MCF 10A (cell line): Measurements from ENCODE around the gene MYO16. TPM values are rescaled to one million over a fixed set of nuclear protein-coding genes. Genes with fewer than 3 reads are reported as not detected.
A peak's percentile ranks its signal among the peaks of the same experiment; 100 is the strongest.

ENCODE experiments used
- BruUV-seq: library from RNA; stranded (reverse); fragments of 400-500 nt; replicated peaks from 2 replicates; lab custom pipeline; 2021; lab: Mats Ljungman, UMichigan
- CTCF ChIA-PET: fragments of 300-600 bp; sonication (Branson Sonifier 250); formaldehyde crosslinking; extraction: SDS; loops from one replicate; lab custom pipeline; 2021; ENCODE audit warnings: antibody characterized with exemption, inconsistent platforms; lab: Yijun Ruan, JAX
- POLR2A ChIA-PET: fragments of 300-600, 350-650 bp; sonication (Branson Sonifier 250); formaldehyde crosslinking; extraction: SDS; loops from one replicate; lab custom pipeline; 2020; ENCODE audit warnings: antibody characterized with exemption, inconsistent platforms; lab: Yijun Ruan, JAX
- DNase-seq: peaks from one replicate; pipeline ENCODE4 v3.0.0-alpha.2; 2018; ENCODE audit not compliant: unreplicated experiment
- H3K27ac Mint-ChIP-seq: one replicate; pipeline ENCODE4 v1.8.0; 2022; ENCODE audit warnings: mild to moderate bottlenecking, low read depth, mixed read lengths; ENCODE audit not compliant: unreplicated experiment
- H3K27me3 Mint-ChIP-seq: one replicate; pipeline ENCODE4 v1.8.0; 2022; ENCODE audit warnings: mixed read lengths; ENCODE audit not compliant: insufficient read depth, unreplicated experiment
- H3K36me3 Mint-ChIP-seq: one replicate; pipeline ENCODE4 v1.8.0; 2022; ENCODE audit warnings: mild to moderate bottlenecking, moderate library complexity, mixed read lengths; ENCODE audit not compliant: insufficient read depth, unreplicated experiment
- H3K4me1 Mint-ChIP-seq: one replicate; pipeline ENCODE4 v1.8.0; 2022; ENCODE audit warnings: mixed read lengths; ENCODE audit not compliant: insufficient read depth, unreplicated experiment
- H3K4me3 Mint-ChIP-seq: one replicate; pipeline ENCODE4 v1.8.0; 2022; ENCODE audit warnings: mild to moderate bottlenecking, moderate library complexity, mixed read lengths; ENCODE audit not compliant: unreplicated experiment
- H3K9me3 Mint-ChIP-seq: one replicate; pipeline ENCODE4 v1.8.0; 2022; ENCODE audit warnings: mixed read lengths; ENCODE audit not compliant: unreplicated experiment
- CTCF ChIP-seq: fragments of 200-600 bp; IDR thresholded peaks from one replicate; pipeline ENCODE4 v1.8.0; 2022; ENCODE audit warnings: antibody characterized with exemption, mild to moderate bottlenecking; ENCODE audit not compliant: unreplicated experiment
- intact Hi-C: fragments of 100-400 bp; cut with micrococcal nuclease; formaldehyde crosslinking; loops from 2 replicates; pipeline ENCODE4 v1.14.1; 2022
- total RNA-seq: library from RNA; stranded (reverse); gene quantifications from 2 replicates; pipeline ENCODE4 v1.2.3, GENCODE V29; 2022

MYO16 gene
- total RNA-seq, 1 experiment from 2014 or later = not detected

GRCh38 chr13:108859197-108860012, 230.0 kb downstream of the MYO16 start:
- Mint-ChIP-seq H3K36me3 (no peaks in the 10 kb centered on the region), H3K9me3 (no peaks in the 10 kb centered on the region), H3K27ac (no peak overlapping the region), H3K4me1 (no peaks in the 10 kb centered on the region), H3K4me3 (no peak overlapping the region), H3K27me3 (peaks cover 99% of the 10 kb centered on the region)
- no TSS peak for BruUV-seq
- DNase-seq = no peak
- TF ChIP-seq CTCF = no peak
- ChIA-PET POLR2A (no interaction called here), CTCF (interaction anchor here (0.6 kb wide), 1 partner anchor 704 kb away, joined by 3 read pairs; no protein-coding TSS in a partner anchor)
- intact Hi-C loops = no loop called here

DNA sequence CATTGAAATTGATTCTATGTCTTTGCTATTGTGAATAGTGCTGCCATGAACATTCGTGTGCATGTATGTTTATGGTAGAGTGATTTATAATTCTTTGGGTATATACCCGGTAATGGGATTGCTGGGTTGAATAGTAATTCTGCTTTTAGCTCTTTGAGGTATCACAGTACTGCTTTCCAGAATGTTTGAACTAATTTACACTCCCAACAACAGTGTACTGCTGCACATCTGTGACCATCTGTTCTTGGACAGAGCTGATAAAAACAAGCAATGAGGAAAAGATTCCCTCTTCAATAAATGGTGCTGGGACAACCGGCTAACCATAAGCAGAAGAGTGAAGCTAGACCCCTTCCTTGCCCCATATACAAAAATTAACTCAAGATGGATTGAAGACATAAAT, 231.0 kb downstream of the MYO16 start:
- TF ChIP-seq CTCF = no peak
- ChIA-PET CTCF (no interaction called here), POLR2A (no interaction called here)
- Mint-ChIP-seq H3K9me3 (no peaks in the 10 kb centered on the region), H3K4me1 (no peaks in the 10 kb centered on the region), H3K27ac (no peak overlapping the region), H3K36me3 (no peaks in the 10 kb centered on the region), H3K27me3 (peaks cover 99% of the 10 kb centered on the region), H3K4me3 (no peak overlapping the region)
- DNase-seq = no peak
- no TSS peak for BruUV-seq
- intact Hi-C loops = no loop called here

GRCh38 chr13:108877300-108877699, 247.9 kb downstream of the MYO16 start:
- CTCF ChIA-PET = interaction anchor here (1.0 to 1.8 kb wide), 2 partner anchors 18 to 266 kb away, joined by 3 to 11 read pairs; no protein-coding TSS in a partner anchor
- Mint-ChIP-seq H3K4me1 (no peaks in the 10 kb centered on the region), H3K27ac (no peak overlapping the region), H3K36me3 (no peaks in the 10 kb centered on the region), H3K9me3 (no peaks in the 10 kb centered on the region), H3K4me3 (no peak overlapping the region), H3K27me3 (peaks cover 39% of the 10 kb centered on the region)
- POLR2A ChIA-PET = no interaction called here
- peak; percentile 23 for DNase-seq
- BruUV-seq = no TSS peak
- TF ChIP-seq CTCF = no peak
- intact Hi-C loops = no loop called here

GRCh38 chr13:108878732-108879131, 249.3 kb downstream of the MYO16 start:
- H3K27me3 Mint-ChIP-seq = peaks cover 45% of the 10 kb centered on the region
- intact Hi-C loops = no loop called here
- POLR2A ChIA-PET = interaction anchor here (0.9 kb wide), 1 partner anchor 58 kb away, joined by 3 read pairs; no protein-coding TSS in a partner anchor
- no peak overlapping the region for H3K4me3 Mint-ChIP-seq
- no TSS peak for BruUV-seq
- no peaks in the 10 kb centered on the region for H3K9me3 Mint-ChIP-seq
- CTCF ChIA-PET = interaction anchor here (0.9 kb wide), 1 partner anchor 371 kb away, joined by 5 read pairs; no protein-coding TSS in a partner anchor
- TF ChIP-seq CTCF = no peak
- no peaks in the 10 kb centered on the region for H3K36me3 Mint-ChIP-seq
- no peaks in the 10 kb centered on the region for H3K4me1 Mint-ChIP-seq
- DNase-seq = no peak
- H3K27ac Mint-ChIP-seq = no peak overlapping the region
